Neural cell (in vitro differentiated cells): ENCODE measurements around the gene SLF1. TPM values are rescaled to one million over a fixed set of nuclear protein-coding genes. Genes with fewer than 3 reads are reported as not detected.

Source experiments
- H2AFZ ChIP-seq: fragments of 200-600, 300-800 bp; sonication (generic), shearing (Covaris generic); 2 replicates; pipeline ENCODE4 v1.6.0; 2014; ENCODE audit warnings: low read depth, mild to moderate bottlenecking, antibody characterized with exemption, low read length, moderate library complexity
- H3F3A ChIP-seq: fragments of 200-600 bp; shearing (Covaris generic); 2 replicates; pipeline ENCODE4 v1.6.1; 2016; ENCODE audit warnings: mild to moderate bottlenecking, moderate library complexity, mixed read lengths, antibody characterized with exemption, low read length; ENCODE audit not compliant: insufficient read depth, poor library complexity, severe bottlenecking
- H3K27ac ChIP-seq: fragments of 200-600, 300-800 bp; sonication (generic), shearing (Covaris generic); 2 replicates; pipeline ENCODE4 v1.5.1; 2014; ENCODE audit warnings: mild to moderate bottlenecking, low read length, moderate library complexity
- H3K27me3 ChIP-seq: fragments of 300-800, 200-600 bp; sonication (generic), shearing (Covaris generic); 2 replicates; pipeline ENCODE4 v1.6.0; 2014; ENCODE audit warnings: mild to moderate bottlenecking, low read depth, low read length, moderate library complexity; ENCODE audit not compliant: insufficient read depth
- H3K36me3 ChIP-seq: fragments of 300-800, 200-600 bp; sonication (generic), shearing (Covaris generic); 2 replicates; pipeline ENCODE4 v1.5.1; 2014; ENCODE audit warnings: mild to moderate bottlenecking, antibody characterized with exemption, low read length, moderate library complexity; ENCODE audit not compliant: insufficient read depth
- H3K4me2 ChIP-seq: fragments of 300-800, 200-600 bp; sonication (generic), shearing (Covaris generic); 2 replicates; pipeline ENCODE4 v1.6.0; 2014; ENCODE audit warnings: mild to moderate bottlenecking, low read length
- H3K4me3 ChIP-seq: fragments of 300-800, 200-600 bp; sonication (generic), shearing (Covaris generic); 2 replicates; pipeline ENCODE4 v1.5.1; 2014; ENCODE audit warnings: mild to moderate bottlenecking, low read length, moderate library complexity
- H3K79me2 ChIP-seq: fragments of 200-600 bp; shearing (Covaris generic); replicated peaks from 2 replicates; pipeline ENCODE4 v1.6.0; 2014; ENCODE audit warnings: mild to moderate bottlenecking, low read length, moderate library complexity; ENCODE audit not compliant: insufficient read depth
- H3K9ac ChIP-seq: fragments of 300-800, 200-600 bp; sonication (generic), shearing (Covaris generic); 2 replicates; pipeline ENCODE4 v1.6.1; 2016; ENCODE audit warnings: mild to moderate bottlenecking, low read length, mixed read lengths
- H3K9me2 ChIP-seq: fragments of 200-600 bp; shearing (Covaris generic); 2 replicates; pipeline ENCODE4 v1.6.1; 2016; ENCODE audit warnings: mild to moderate bottlenecking, low read length, mixed read lengths; ENCODE audit not compliant: insufficient read depth
- H3K9me3 ChIP-seq: fragments of 200-600, 300-800 bp; sonication (generic), shearing (Covaris generic); 2 replicates; pipeline ENCODE4 v1.6.1; 2016; ENCODE audit warnings: mild to moderate bottlenecking, mixed run types, low read length, moderate library complexity, mixed read lengths
- H4K20me1 ChIP-seq: fragments of 200-600 bp; shearing (Covaris generic); 2 replicates; pipeline ENCODE4 v1.6.1; 2016; ENCODE audit warnings: mild to moderate bottlenecking, mixed run types; ENCODE audit not compliant: insufficient read depth
- EP300 ChIP-seq: fragments of 450-650 bp; conservative IDR thresholded peaks from 2 replicates; pipeline ENCODE4 v1.6.1; 2014; ENCODE audit warnings: antibody characterized with exemption, mild to moderate bottlenecking, moderate library complexity; ENCODE audit not compliant: poor library complexity, severe bottlenecking
- EZH2 ChIP-seq: fragments of 200-600, 300-800 bp; shearing (Covaris generic), sonication (generic); IDR thresholded peaks from 2 replicates; pipeline ENCODE4 v1.6.1; 2014; ENCODE audit warnings: antibody characterized with exemption, low read length, borderline replicate concordance, mild to moderate bottlenecking; ENCODE audit not compliant: insufficient read depth, poor library complexity, severe bottlenecking
- MXI1 ChIP-seq: fragments of 450-650 bp; conservative IDR thresholded peaks from 2 replicates; pipeline ENCODE4 v1.6.1; 2014; ENCODE audit warnings: antibody characterized with exemption, mild to moderate bottlenecking; ENCODE audit not compliant: poor library complexity, severe bottlenecking
- POLR2AphosphoS5 ChIP-seq: IDR thresholded peaks from 2 replicates; pipeline ENCODE4 v1.6.1; 2012
- SMC3 ChIP-seq: fragments of 450-650 bp; conservative IDR thresholded peaks from 2 replicates; pipeline ENCODE4 v1.6.1; 2014; ENCODE audit warnings: antibody characterized with exemption, mild to moderate bottlenecking, moderate library complexity; ENCODE audit not compliant: poor library complexity
- TAF1 ChIP-seq: IDR thresholded peaks from 2 replicates; pipeline ENCODE4 v1.6.1; 2012; ENCODE audit warnings: low read depth
- polyA plus RNA-seq: library from polyadenylated mRNA; depleted of rRNA; stranded (reverse); fragments of >200 nt; gene quantifications from 2 replicates; pipeline ENCODE4 v1.2.3, GENCODE V29; 2014
- TF ChIP-seq, protein P1 (sequence below): IDR thresholded peaks from 2 replicates; pipeline ENCODE4 v1.6.1; 2012; ENCODE audit warnings: borderline replicate concordance
- TF ChIP-seq, protein P2 (sequence below): fragments of 450-650 bp; IDR thresholded peaks from 2 replicates; pipeline ENCODE4 v1.5.1; 2014; ENCODE audit warnings: antibody characterized with exemption, mild to moderate bottlenecking, moderate library complexity; ENCODE audit not compliant: poor library complexity, severe bottlenecking

Gene SLF1
- polyA plus RNA-seq, 1 donor from 2014 or later: 19.7 TPM

DNA sequence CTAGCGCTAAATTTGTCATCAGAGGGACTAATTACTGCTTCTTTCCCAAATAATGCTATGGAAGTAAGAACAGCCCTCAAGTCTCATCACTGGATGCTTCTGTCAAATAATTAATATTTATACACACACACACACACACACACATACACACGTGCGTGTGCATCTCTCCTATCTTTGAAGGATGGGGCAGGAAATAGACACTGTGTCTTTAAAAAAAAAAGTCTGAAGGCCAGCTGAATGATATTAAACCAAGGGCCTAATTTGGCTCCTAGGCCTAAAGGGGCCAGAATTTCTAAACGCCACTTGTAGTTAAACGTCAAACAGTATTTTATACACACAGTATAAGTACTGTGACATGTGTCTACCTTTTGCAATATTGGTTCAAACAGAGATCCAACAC, 3.3 kb downstream of the SLF1 start:
- no peak overlapping the region for H3K4me2 ChIP-seq

DNA sequence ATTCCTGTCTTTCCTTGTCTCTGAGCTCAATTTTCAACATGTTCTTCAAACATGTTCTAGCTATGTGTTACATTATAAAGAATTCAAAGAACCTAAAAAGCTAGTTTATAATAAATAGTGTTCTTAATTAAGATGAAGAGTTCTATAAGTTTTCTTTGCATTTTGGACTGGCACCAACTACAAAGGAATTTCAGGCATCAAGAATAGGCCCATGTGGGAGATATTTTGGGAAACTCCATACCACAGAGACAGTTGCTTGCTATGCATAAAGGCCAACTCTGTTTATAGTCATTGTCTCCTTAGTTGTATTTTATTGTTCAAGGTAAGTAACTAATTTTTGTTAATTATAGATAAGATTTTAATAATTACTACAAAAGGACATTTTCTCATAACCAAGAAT, 4.5 kb downstream of the SLF1 start:
- Histone ChIP-seq H3K9me3 (no peaks in the 10 kb centered on the region), H3K27me3 (no peaks in the 10 kb centered on the region), H3K9me2 (no peaks in the 10 kb centered on the region), H2AFZ (no peak overlapping the region), H3K9ac (no peak overlapping the region), H3K27ac (no peak overlapping the region), H3K79me2 (peaks cover 29% of the 10 kb centered on the region), H3K4me2 (no peak overlapping the region), H3K36me3 (no peaks in the 10 kb centered on the region), H4K20me1 (no peaks in the 10 kb centered on the region), H3K4me3 (no peak overlapping the region), H3F3A (no peaks in the 10 kb centered on the region)
- TF ChIP-seq EZH2 (no peak), POLR2AphosphoS5 (no peak), EP300 (no peak), TAF1 (no peak), SMC3 (no peak)
- TF ChIP-seq, protein P1, sequence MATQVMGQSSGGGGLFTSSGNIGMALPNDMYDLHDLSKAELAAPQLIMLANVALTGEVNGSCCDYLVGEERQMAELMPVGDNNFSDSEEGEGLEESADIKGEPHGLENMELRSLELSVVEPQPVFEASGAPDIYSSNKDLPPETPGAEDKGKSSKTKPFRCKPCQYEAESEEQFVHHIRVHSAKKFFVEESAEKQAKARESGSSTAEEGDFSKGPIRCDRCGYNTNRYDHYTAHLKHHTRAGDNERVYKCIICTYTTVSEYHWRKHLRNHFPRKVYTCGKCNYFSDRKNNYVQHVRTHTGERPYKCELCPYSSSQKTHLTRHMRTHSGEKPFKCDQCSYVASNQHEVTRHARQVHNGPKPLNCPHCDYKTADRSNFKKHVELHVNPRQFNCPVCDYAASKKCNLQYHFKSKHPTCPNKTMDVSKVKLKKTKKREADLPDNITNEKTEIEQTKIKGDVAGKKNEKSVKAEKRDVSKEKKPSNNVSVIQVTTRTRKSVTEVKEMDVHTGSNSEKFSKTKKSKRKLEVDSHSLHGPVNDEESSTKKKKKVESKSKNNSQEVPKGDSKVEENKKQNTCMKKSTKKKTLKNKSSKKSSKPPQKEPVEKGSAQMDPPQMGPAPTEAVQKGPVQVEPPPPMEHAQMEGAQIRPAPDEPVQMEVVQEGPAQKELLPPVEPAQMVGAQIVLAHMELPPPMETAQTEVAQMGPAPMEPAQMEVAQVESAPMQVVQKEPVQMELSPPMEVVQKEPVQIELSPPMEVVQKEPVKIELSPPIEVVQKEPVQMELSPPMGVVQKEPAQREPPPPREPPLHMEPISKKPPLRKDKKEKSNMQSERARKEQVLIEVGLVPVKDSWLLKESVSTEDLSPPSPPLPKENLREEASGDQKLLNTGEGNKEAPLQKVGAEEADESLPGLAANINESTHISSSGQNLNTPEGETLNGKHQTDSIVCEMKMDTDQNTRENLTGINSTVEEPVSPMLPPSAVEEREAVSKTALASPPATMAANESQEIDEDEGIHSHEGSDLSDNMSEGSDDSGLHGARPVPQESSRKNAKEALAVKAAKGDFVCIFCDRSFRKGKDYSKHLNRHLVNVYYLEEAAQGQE: no peak
- TF ChIP-seq, protein P2, sequence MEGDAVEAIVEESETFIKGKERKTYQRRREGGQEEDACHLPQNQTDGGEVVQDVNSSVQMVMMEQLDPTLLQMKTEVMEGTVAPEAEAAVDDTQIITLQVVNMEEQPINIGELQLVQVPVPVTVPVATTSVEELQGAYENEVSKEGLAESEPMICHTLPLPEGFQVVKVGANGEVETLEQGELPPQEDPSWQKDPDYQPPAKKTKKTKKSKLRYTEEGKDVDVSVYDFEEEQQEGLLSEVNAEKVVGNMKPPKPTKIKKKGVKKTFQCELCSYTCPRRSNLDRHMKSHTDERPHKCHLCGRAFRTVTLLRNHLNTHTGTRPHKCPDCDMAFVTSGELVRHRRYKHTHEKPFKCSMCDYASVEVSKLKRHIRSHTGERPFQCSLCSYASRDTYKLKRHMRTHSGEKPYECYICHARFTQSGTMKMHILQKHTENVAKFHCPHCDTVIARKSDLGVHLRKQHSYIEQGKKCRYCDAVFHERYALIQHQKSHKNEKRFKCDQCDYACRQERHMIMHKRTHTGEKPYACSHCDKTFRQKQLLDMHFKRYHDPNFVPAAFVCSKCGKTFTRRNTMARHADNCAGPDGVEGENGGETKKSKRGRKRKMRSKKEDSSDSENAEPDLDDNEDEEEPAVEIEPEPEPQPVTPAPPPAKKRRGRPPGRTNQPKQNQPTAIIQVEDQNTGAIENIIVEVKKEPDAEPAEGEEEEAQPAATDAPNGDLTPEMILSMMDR: no peak

More for the DNA sequence above, 3.3 kb downstream of the SLF1 start:
- no peaks in the 10 kb centered on the region for H3K27me3 ChIP-seq
- no peaks in the 10 kb centered on the region for H3K36me3 ChIP-seq
- H3K9me2 ChIP-seq: no peaks in the 10 kb centered on the region
- TF ChIP-seq POLR2AphosphoS5 (no peak), EZH2 (no peak), EP300 (no peak), MXI1 (no peak), TAF1 (no peak), SMC3 (no peak)
- TF ChIP-seq, protein P2: no peak
- TF ChIP-seq, protein P1: no peak
- H2AFZ ChIP-seq: no peak overlapping the region
- H3K79me2 ChIP-seq: peaks cover 34% of the 10 kb centered on the region
- no peaks in the 10 kb centered on the region for H3F3A ChIP-seq
- no peaks in the 10 kb centered on the region for H4K20me1 ChIP-seq
- H3K27ac ChIP-seq: no peak overlapping the region
- no peak overlapping the region for H3K9ac ChIP-seq
- H3K9me3 ChIP-seq: no peaks in the 10 kb centered on the region
- no peak overlapping the region for H3K4me3 ChIP-seq
